Smooth muscle cell (in vitro differentiated cells): ENCODE data around the gene COX6A1. TPM values are rescaled to one million over a fixed set of nuclear protein-coding genes. Genes with fewer than 3 reads are reported as not detected.

ENCODE experiments used
- DNase-seq: peaks from one replicate; lab custom pipeline; 2025; ENCODE audit not compliant: unreplicated experiment; lab: John Stamatoyannopoulos, UW
- H2AFZ ChIP-seq: fragments of 200-600 bp; sonication (generic); 2 replicates; pipeline ENCODE4 v1.6.0; 2016; ENCODE audit warnings: antibody characterized with exemption, low read depth, mild to moderate bottlenecking
- H3F3A ChIP-seq: fragments of 200-600 bp; sonication (generic); 2 replicates; pipeline ENCODE4 v1.6.0; 2017; ENCODE audit warnings: antibody characterized with exemption, low read depth
- H3K27ac ChIP-seq: fragments of 200-600 bp; sonication (generic); 2 replicates; pipeline ENCODE4 v1.5.1; 2016; ENCODE audit warnings: low read depth, mild to moderate bottlenecking
- H3K27me3 ChIP-seq: fragments of 200-600 bp; sonication (generic); 2 replicates; pipeline ENCODE4 v1.6.1; 2016; ENCODE audit warnings: low read depth, mild to moderate bottlenecking
- H3K36me3 ChIP-seq: fragments of 200-600 bp; sonication (generic); 2 replicates; pipeline ENCODE4 v1.5.1; 2016; ENCODE audit warnings: low read depth
- H3K4me1 ChIP-seq: fragments of 200-600 bp; sonication (generic); 2 replicates; pipeline ENCODE4 v1.5.1; 2016; ENCODE audit warnings: low read depth
- H3K4me2 ChIP-seq: fragments of 200-600 bp; sonication (generic); 2 replicates; pipeline ENCODE4 v1.6.0; 2016; ENCODE audit warnings: mild to moderate bottlenecking
- H3K4me3 ChIP-seq: fragments of 200-600 bp; sonication (generic); 2 replicates; pipeline ENCODE4 v1.5.1; 2016; ENCODE audit warnings: mild to moderate bottlenecking
- H3K79me2 ChIP-seq: fragments of 200-600 bp; sonication (generic); 2 replicates; pipeline ENCODE4 v1.6.0; 2016; ENCODE audit warnings: low read depth, mild to moderate bottlenecking
- H3K9ac ChIP-seq: fragments of 200-600 bp; sonication (generic); 2 replicates; pipeline ENCODE4 v1.6.0; 2016; ENCODE audit warnings: low read depth
- H3K9me3 ChIP-seq: fragments of 200-600 bp; sonication (generic); replicated peaks from 2 replicates; pipeline ENCODE4 v1.5.1; 2016; ENCODE audit warnings: low read depth
- H4K20me1 ChIP-seq: fragments of 200-600 bp; sonication (generic); 2 replicates; pipeline ENCODE4 v1.6.0; 2016; ENCODE audit warnings: low read depth
- WGBS: methylation state at CpG from one replicate; pipeline ENCODE4 v1.1.7; 2016; ENCODE audit warnings: low lambda C conversion rate; 5-methylcytosine and 5-hydroxymethylcytosine counted together
- polyA plus RNA-seq: library from polyadenylated mRNA; unstranded; fragments of >200 nt; fragmentation: Nextera tagmentation; extraction: Ambion mirVana; gene quantifications from 2 replicates; pipeline ENCODE4 v1.2.1, GENCODE V29; 2016
- total RNA-seq: library from RNA; depleted of rRNA; stranded (reverse); fragments of >200 nt; gene quantifications from 2 replicates; pipeline ENCODE4 v1.2.3, GENCODE V29; 2014
- TF ChIP-seq, protein P1 (sequence below): fragments of 200-600 bp; sonication (generic); IDR thresholded peaks from 2 replicates; pipeline ENCODE4 v1.5.1; 2017; ENCODE audit warnings: borderline replicate concordance, mild to moderate bottlenecking, antibody characterized with exemption; ENCODE audit not compliant: insufficient read depth, poor library complexity, severe bottlenecking

The COX6A1 gene
- total and polyA plus RNA-seq, 2 experiments from 2014 or later: 788 to 949 TPM

DNA sequence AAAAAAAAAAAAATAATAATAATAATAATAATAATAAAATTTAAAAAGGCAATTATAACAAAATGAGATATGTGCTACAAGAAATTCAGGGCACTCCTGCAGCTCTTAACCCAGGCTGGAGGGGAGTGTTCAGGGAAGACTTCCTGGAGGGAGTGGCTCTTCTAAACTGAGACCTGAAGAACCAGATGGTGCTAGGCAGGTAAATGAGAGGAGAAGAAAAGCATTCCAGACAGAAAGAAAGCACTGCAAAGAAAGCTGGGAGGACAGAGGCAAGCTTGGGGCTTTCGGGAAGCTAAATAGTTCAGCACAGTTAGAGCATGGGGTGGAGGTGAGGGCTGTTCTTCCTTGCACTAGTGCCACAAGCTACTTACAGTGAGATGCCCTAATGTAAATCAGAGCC lies 41.5 kb downstream of the COX6A1 start:
- TF ChIP-seq, protein P1, sequence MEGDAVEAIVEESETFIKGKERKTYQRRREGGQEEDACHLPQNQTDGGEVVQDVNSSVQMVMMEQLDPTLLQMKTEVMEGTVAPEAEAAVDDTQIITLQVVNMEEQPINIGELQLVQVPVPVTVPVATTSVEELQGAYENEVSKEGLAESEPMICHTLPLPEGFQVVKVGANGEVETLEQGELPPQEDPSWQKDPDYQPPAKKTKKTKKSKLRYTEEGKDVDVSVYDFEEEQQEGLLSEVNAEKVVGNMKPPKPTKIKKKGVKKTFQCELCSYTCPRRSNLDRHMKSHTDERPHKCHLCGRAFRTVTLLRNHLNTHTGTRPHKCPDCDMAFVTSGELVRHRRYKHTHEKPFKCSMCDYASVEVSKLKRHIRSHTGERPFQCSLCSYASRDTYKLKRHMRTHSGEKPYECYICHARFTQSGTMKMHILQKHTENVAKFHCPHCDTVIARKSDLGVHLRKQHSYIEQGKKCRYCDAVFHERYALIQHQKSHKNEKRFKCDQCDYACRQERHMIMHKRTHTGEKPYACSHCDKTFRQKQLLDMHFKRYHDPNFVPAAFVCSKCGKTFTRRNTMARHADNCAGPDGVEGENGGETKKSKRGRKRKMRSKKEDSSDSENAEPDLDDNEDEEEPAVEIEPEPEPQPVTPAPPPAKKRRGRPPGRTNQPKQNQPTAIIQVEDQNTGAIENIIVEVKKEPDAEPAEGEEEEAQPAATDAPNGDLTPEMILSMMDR: no peak

DNA sequence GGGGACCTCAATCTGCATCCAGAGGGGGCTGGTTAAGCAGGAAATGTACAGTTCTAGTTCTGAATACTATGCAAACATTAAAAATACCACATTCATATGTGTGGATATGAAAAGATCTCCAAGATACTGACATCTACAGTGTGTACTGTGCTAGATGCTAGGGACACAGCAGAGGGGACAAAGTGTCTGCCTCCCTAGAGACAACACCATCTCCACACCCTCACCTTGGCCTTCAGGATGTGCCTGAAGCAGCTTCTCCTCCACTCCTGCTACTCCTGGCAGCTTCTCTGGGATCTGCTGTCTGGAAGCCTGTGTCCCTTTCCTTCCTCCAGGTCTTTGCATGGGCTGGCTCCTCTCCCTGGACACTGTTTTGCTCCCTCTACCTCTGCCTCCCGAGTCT lies 42.3 kb downstream of the COX6A1 start:
- Histone ChIP-seq H3F3A (no peaks in the 10 kb centered on the region), H3K9ac (no peak overlapping the region), H3K9me3 (no peaks in the 10 kb centered on the region), H4K20me1 (no peaks in the 10 kb centered on the region), H3K4me1 (no peaks in the 10 kb centered on the region), H2AFZ (no peak overlapping the region), H3K79me2 (peaks cover 10% of the 10 kb centered on the region), H3K27ac (no peak overlapping the region), H3K4me2 (no peak overlapping the region), H3K4me3 (no peak overlapping the region), H3K36me3 (no peaks in the 10 kb centered on the region), H3K27me3 (no peaks in the 10 kb centered on the region)
- no peak for DNase-seq
- TF ChIP-seq, protein P1: no peak
- 88% methylated on average over 1 of the region's 1 CpG for WGBS

More for the DNA sequence above, 41.5 kb downstream of the COX6A1 start:
- no peak overlapping the region for H3K4me3 ChIP-seq
- H2AFZ ChIP-seq: no peak overlapping the region
- H3K79me2 ChIP-seq: peaks cover 11% of the 10 kb centered on the region
- no peaks in the 10 kb centered on the region for H3K9me3 ChIP-seq
- WGBS: 79% methylated on average over 1 of the region's 1 CpG
- H3K27me3 ChIP-seq: no peaks in the 10 kb centered on the region
- H3K9ac ChIP-seq: no peak overlapping the region
- no peaks in the 10 kb centered on the region for H4K20me1 ChIP-seq
- H3K4me2 ChIP-seq: no peak overlapping the region
- no peaks in the 10 kb centered on the region for H3F3A ChIP-seq
- H3K36me3 ChIP-seq: no peaks in the 10 kb centered on the region
- no peak for DNase-seq
- H3K4me1 ChIP-seq: no peaks in the 10 kb centered on the region
- no peak overlapping the region for H3K27ac ChIP-seq

DNA sequence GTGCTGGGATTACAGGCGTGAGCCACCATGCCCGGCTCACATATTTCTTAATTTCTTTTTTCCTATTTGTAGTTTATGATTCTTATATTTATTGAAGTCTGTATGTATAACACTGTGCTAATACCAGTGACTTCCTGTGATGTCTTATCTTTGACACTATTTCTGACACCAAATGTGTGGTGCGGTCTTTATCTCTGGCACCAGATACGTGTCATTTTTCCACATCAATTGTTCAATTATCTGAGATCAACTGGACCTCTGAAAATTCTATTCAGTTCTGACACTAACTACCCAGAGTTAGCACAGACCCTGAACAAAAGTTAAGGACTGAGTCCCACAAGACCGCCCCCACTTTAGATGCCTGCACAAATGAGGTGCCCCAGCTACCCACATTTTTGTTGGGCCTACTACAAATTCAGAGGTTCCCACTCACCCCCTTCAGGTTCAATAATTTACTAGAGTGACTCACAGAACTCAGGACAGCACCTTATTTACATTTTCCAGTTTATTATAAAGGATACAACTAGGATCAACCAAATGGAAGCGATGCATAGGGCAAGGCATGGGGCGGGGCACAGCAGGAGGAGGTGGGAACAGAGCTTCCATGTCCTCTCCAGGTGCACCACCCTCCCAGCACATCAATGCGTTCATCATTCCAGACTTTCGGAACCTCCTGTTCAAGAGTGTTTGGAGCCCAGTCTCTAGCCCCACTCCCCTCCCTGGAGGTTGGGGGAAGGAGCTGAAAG lies 43.3 kb downstream of the COX6A1 start:
- peaks cover 11% of the 10 kb centered on the region for H3K79me2 ChIP-seq
- H3K9me3 ChIP-seq: no peaks in the 10 kb centered on the region
- H3K27me3 ChIP-seq: no peaks in the 10 kb centered on the region
- H3K4me3 ChIP-seq: no peak overlapping the region
- TF ChIP-seq, protein P1: no peak
- no peak overlapping the region for H3K27ac ChIP-seq
- H3F3A ChIP-seq: no peaks in the 10 kb centered on the region
- no peak overlapping the region for H3K9ac ChIP-seq
- no peak overlapping the region for H3K4me2 ChIP-seq
- H3K4me1 ChIP-seq: no peaks in the 10 kb centered on the region
- no peak for DNase-seq
- no peak overlapping the region for H2AFZ ChIP-seq
- WGBS: 98% methylated on average over 9 of the region's 9 CpGs
- no peaks in the 10 kb centered on the region for H3K36me3 ChIP-seq
- no peaks in the 10 kb centered on the region for H4K20me1 ChIP-seq

DNA sequence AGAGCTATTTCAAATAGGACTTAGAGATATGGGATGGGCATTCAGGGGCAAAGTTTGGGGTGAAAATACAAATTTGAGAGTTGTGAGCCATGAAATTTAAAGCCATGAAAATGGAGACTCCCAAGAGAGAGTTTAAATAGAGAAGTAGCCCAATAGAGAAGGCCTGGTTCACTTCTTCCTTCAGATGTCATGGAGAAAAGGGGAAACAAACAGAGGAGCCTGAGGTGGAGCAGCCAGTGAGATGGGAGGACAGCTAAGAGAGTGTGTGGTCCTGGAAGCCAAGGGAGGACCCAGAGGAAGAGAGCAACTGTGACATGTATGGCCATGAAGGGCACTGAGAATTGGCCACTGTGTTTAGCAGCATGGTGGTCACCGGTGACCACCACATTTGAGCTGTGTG lies 45.7 kb downstream of the COX6A1 start:
- TF ChIP-seq, protein P1: no peak
- Histone ChIP-seq H3K27me3 (no peaks in the 10 kb centered on the region), H3K9me3 (no peaks in the 10 kb centered on the region)

More for the DNA sequence above, 45.7 kb downstream of the COX6A1 start:
- H3K4me2 ChIP-seq: no peak overlapping the region
- DNase-seq: no peak
- no peaks in the 10 kb centered on the region for H3K36me3 ChIP-seq
- no peak overlapping the region for H2AFZ ChIP-seq
- H3K79me2 ChIP-seq: peaks cover 3% of the 10 kb centered on the region
- H3F3A ChIP-seq: no peaks in the 10 kb centered on the region
- no peak overlapping the region for H3K9ac ChIP-seq
- H3K27ac ChIP-seq: no peak overlapping the region
- H3K4me1 ChIP-seq: no peaks in the 10 kb centered on the region
- no peak overlapping the region for H3K4me3 ChIP-seq
- WGBS: 100% methylated on average over 1 of the region's 1 CpG
- H4K20me1 ChIP-seq: no peaks in the 10 kb centered on the region
